Mesothelial cell of epicardium (in vitro differentiated cells): Measurements from ENCODE around the gene P2RY2. TPM values are rescaled to one million over a fixed set of nuclear protein-coding genes. Genes with fewer than 3 reads are reported as not detected.
A peak's percentile ranks its signal among the peaks of the same experiment; 100 is the strongest.

Experiments used
- DNase-seq, 2 experiments: peaks; one replicate each; pipeline ENCODE4 v3.0.0; 2021; ENCODE audit warnings: low spot score in 2 of 2; ENCODE audit not compliant: unreplicated experiment in 2 of 2
- H3K27ac Mint-ChIP-seq: 2 replicates; pipeline ENCODE4 v1.8.0; 2021; ENCODE audit warnings: mixed read lengths
- H3K27me3 Mint-ChIP-seq: 2 replicates; pipeline ENCODE4 v1.8.0; 2021; ENCODE audit warnings: low read depth, mixed read lengths
- H3K36me3 Mint-ChIP-seq: 2 replicates; pipeline ENCODE4 v1.8.0; 2021; ENCODE audit warnings: mixed read lengths
- H3K4me1 Mint-ChIP-seq: 2 replicates; pipeline ENCODE4 v1.8.0; 2021; ENCODE audit warnings: mixed read lengths
- H3K4me3 Mint-ChIP-seq: 2 replicates; pipeline ENCODE4 v1.8.0; 2021; ENCODE audit warnings: mild to moderate bottlenecking, moderate library complexity, mixed read lengths
- H3K9me3 Mint-ChIP-seq: 2 replicates; pipeline ENCODE4 v1.8.0; 2021; ENCODE audit warnings: mixed read lengths
- CTCF ChIP-seq: fragments of 200-600 bp; sonication (generic); IDR thresholded peaks from one replicate; pipeline ENCODE4 v1.5.0; 2021; ENCODE audit warnings: antibody characterized with exemption; ENCODE audit not compliant: unreplicated experiment
- total RNA-seq: library from RNA; stranded (reverse); gene quantifications from 3 replicates; pipeline ENCODE4 v1.2.1, GENCODE V29; 2021

The P2RY2 gene
- total RNA-seq, 1 donor from 2014 or later = 4.5 TPM

- Mint-ChIP-seq H3K4me1 (peaks cover 8% of the 10 kb centered on the region), H3K36me3 (no peaks in the 10 kb centered on the region), H3K27ac (peak overlapping the region; percentile 48), H3K9me3 (no peaks in the 10 kb centered on the region), H3K27me3 (no peaks in the 10 kb centered on the region), H3K4me3 (no peak overlapping the region)
- DNase-seq = no peak
- TF ChIP-seq CTCF = no peak
These were observed 32.3 kb upstream of the P2RY2 start for GRCh38 chr11:73185680-73186293.

GRCh38 chr11:73186294-73186850, 31.7 kb upstream of the P2RY2 start:
- no peaks in the 10 kb centered on the region for H3K36me3 Mint-ChIP-seq
- TF ChIP-seq CTCF = no peak
- H3K27ac Mint-ChIP-seq = peak overlapping the region; percentile 48
- H3K9me3 Mint-ChIP-seq = no peaks in the 10 kb centered on the region
- no peak overlapping the region for H3K4me3 Mint-ChIP-seq
- no peaks in the 10 kb centered on the region for H3K27me3 Mint-ChIP-seq
- no peak for DNase-seq
- H3K4me1 Mint-ChIP-seq = peaks cover 8% of the 10 kb centered on the region

GRCh38 chr11:73186886-73187285, 31.2 kb upstream of the P2RY2 start:
- TF ChIP-seq CTCF = no peak
- Mint-ChIP-seq H3K36me3 (no peaks in the 10 kb centered on the region), H3K4me3 (no peak overlapping the region), H3K27me3 (no peaks in the 10 kb centered on the region), H3K27ac (no peak overlapping the region), H3K4me1 (peaks cover 9% of the 10 kb centered on the region), H3K9me3 (no peaks in the 10 kb centered on the region)
- no peak for DNase-seq

GRCh38 chr11:73187854-73188253, 30.2 kb upstream of the P2RY2 start:
- DNase-seq = no peak
- Mint-ChIP-seq H3K27ac (no peak overlapping the region), H3K4me1 (peaks cover 9% of the 10 kb centered on the region), H3K9me3 (no peaks in the 10 kb centered on the region), H3K27me3 (no peaks in the 10 kb centered on the region), H3K36me3 (no peaks in the 10 kb centered on the region), H3K4me3 (no peak overlapping the region)
- no peak for TF ChIP-seq CTCF

- no peak for DNase-seq
These were observed 29.8 kb upstream of the P2RY2 start for GRCh38 chr11:73188301-73188700.

More at GRCh38 chr11:73188301-73188700, 29.8 kb upstream of the P2RY2 start:
- H3K9me3 Mint-ChIP-seq = no peaks in the 10 kb centered on the region
- no peaks in the 10 kb centered on the region for H3K27me3 Mint-ChIP-seq
- H3K4me1 Mint-ChIP-seq = peaks cover 10% of the 10 kb centered on the region
- no peak for TF ChIP-seq CTCF
- H3K36me3 Mint-ChIP-seq = no peaks in the 10 kb centered on the region
- H3K4me3 Mint-ChIP-seq = no peak overlapping the region
- H3K27ac Mint-ChIP-seq = no peak overlapping the region
